HepG2 (cell line): ENCODE results near the gene PDK2. TPM values are rescaled to one million over a fixed set of nuclear protein-coding genes. Genes with fewer than 3 reads are reported as not detected.
A peak's percentile ranks its signal among the peaks of the same experiment; 100 is the strongest.

ENCODE experiments used
- RBFOX2 ChIP-seq: fragments of 200-400 bp; formaldehyde crosslinking; IDR thresholded peaks from 2 replicates; pipeline ENCODE4 v1.6.1; 2017; ENCODE audit warnings: low read depth, mild to moderate bottlenecking, low read length
- RFX5 ChIP-seq: IDR thresholded peaks from 2 replicates; pipeline ENCODE4 v1.6.1; 2011; ENCODE audit warnings: low read depth, low read length, improper control_type of control experiment
- TAF1 ChIP-seq: sonication (generic); formaldehyde crosslinking; IDR thresholded peaks from 2 replicates; pipeline ENCODE4 v1.4.0; 2020; ENCODE audit warnings: missing genetic modification reagents
- TP53 ChIP-seq: sonication (generic); formaldehyde crosslinking; conservative IDR thresholded peaks from 2 replicates; pipeline ENCODE4 v1.4.0; 2020; ENCODE audit warnings: missing genetic modification reagents
- ZC3H13 ChIP-seq: sonication (generic); formaldehyde crosslinking; IDR thresholded peaks from 2 replicates; pipeline ENCODE4 v1.8.1; 2023; ENCODE audit warnings: mild to moderate bottlenecking, missing genetic modification reagents, moderate library complexity
- ZNF446 ChIP-seq: sonication (generic); formaldehyde crosslinking; IDR thresholded peaks from 2 replicates; pipeline ENCODE4 v1.5.0; 2020; ENCODE audit warnings: mild to moderate bottlenecking, missing genetic modification reagents
- polyA plus RNA-seq, 8 experiments: library from polyadenylated mRNA; depleted of rRNA in 3 of 8; stranded (reverse) in 7 of 8; unstranded in 1 of 8; fragments of >200 nt; fragmentation: Illumina TruSeq in 4 of 8; extraction: Trizol in 4 of 8; gene quantifications; 2 replicates each; pipeline versions ENCODE4 v1.2.1 to v1.2.3, GENCODE V29; 2011 to 2016; ENCODE audit warnings: low read depth in 4 of 8, missing spikeins in 1 of 8, mixed read lengths in 1 of 8; ENCODE audit not compliant: insufficient read depth in 1 of 8
- total RNA-seq, 5 experiments: library from RNA; depleted of rRNA; stranded (reverse); fragments of >200 nt; fragmentation: Illumina TruSeq; extraction: Trizol; gene quantifications; 2 replicates each; pipeline ENCODE4 v1.2.3, GENCODE V29; 2016; ENCODE audit warnings: low read depth in 1 of 5
- TF ChIP-seq, protein P1 (sequence below): sonication (generic); formaldehyde crosslinking; IDR thresholded peaks from one replicate; pipeline ENCODE4 v1.5.1; 2020; ENCODE audit warnings: mild to moderate bottlenecking, missing genetic modification reagents; ENCODE audit errors: not compliant biosample characterization
- TF ChIP-seq, protein P2 (sequence below): sonication (generic); formaldehyde crosslinking; conservative IDR thresholded peaks from 2 replicates; pipeline ENCODE4 v1.8.0; 2022; ENCODE audit warnings: mild to moderate bottlenecking, moderate library complexity, missing genetic modification reagents
- TF ChIP-seq, protein P3 (sequence below): sonication (generic); formaldehyde crosslinking; IDR thresholded peaks from 2 replicates; pipeline ENCODE4 v1.5.0; 2020; ENCODE audit warnings: missing genetic modification reagents, mild to moderate bottlenecking, borderline replicate concordance
- TF ChIP-seq, protein P4 (sequence below): sonication (generic); formaldehyde crosslinking; IDR thresholded peaks from 2 replicates; pipeline ENCODE4 v1.9.0; 2021; ENCODE audit warnings: mild to moderate bottlenecking, missing genetic modification reagents

Gene PDK2
- total and polyA plus RNA-seq, 2 of the 13 experiments (the other 11 are each of a cell fraction or from before 2014, with no cell fraction given) = 18.5 to 59.7 TPM

DNA sequence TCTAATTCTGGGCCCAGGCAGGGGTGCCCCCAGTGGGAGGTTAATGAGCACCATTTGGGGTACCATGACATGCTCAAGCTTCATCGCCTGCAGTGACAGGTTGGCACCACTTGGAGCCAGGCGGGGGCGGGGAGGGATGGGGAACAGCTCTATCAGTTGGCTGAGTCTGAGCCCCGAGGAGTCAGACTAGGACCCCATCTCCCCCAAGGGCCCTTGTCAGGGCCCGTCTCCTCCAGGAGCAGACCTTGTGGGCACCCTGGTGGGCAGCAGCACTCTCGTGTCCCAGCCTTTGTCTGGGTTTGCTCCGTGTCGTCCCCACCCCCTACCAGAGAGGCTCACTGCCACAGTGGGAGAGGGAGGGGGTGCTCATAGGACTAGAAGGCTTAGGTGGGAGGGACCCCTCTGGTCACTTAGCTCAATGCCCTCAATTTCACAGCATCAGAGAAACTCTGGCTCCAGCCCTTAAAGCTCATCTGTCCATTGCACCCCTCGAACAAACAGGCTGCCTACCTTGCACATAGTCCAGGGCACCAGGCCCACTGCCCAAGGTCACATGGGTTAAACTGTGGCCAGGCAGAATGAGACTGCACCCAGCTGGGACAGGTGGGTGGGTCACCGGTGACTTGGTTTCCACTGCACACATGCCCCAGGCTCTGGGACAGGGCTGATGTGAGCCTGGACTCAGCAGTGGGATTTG, 51.2 kb downstream of the PDK2 start (continued):
- TF ChIP-seq, protein P1, sequence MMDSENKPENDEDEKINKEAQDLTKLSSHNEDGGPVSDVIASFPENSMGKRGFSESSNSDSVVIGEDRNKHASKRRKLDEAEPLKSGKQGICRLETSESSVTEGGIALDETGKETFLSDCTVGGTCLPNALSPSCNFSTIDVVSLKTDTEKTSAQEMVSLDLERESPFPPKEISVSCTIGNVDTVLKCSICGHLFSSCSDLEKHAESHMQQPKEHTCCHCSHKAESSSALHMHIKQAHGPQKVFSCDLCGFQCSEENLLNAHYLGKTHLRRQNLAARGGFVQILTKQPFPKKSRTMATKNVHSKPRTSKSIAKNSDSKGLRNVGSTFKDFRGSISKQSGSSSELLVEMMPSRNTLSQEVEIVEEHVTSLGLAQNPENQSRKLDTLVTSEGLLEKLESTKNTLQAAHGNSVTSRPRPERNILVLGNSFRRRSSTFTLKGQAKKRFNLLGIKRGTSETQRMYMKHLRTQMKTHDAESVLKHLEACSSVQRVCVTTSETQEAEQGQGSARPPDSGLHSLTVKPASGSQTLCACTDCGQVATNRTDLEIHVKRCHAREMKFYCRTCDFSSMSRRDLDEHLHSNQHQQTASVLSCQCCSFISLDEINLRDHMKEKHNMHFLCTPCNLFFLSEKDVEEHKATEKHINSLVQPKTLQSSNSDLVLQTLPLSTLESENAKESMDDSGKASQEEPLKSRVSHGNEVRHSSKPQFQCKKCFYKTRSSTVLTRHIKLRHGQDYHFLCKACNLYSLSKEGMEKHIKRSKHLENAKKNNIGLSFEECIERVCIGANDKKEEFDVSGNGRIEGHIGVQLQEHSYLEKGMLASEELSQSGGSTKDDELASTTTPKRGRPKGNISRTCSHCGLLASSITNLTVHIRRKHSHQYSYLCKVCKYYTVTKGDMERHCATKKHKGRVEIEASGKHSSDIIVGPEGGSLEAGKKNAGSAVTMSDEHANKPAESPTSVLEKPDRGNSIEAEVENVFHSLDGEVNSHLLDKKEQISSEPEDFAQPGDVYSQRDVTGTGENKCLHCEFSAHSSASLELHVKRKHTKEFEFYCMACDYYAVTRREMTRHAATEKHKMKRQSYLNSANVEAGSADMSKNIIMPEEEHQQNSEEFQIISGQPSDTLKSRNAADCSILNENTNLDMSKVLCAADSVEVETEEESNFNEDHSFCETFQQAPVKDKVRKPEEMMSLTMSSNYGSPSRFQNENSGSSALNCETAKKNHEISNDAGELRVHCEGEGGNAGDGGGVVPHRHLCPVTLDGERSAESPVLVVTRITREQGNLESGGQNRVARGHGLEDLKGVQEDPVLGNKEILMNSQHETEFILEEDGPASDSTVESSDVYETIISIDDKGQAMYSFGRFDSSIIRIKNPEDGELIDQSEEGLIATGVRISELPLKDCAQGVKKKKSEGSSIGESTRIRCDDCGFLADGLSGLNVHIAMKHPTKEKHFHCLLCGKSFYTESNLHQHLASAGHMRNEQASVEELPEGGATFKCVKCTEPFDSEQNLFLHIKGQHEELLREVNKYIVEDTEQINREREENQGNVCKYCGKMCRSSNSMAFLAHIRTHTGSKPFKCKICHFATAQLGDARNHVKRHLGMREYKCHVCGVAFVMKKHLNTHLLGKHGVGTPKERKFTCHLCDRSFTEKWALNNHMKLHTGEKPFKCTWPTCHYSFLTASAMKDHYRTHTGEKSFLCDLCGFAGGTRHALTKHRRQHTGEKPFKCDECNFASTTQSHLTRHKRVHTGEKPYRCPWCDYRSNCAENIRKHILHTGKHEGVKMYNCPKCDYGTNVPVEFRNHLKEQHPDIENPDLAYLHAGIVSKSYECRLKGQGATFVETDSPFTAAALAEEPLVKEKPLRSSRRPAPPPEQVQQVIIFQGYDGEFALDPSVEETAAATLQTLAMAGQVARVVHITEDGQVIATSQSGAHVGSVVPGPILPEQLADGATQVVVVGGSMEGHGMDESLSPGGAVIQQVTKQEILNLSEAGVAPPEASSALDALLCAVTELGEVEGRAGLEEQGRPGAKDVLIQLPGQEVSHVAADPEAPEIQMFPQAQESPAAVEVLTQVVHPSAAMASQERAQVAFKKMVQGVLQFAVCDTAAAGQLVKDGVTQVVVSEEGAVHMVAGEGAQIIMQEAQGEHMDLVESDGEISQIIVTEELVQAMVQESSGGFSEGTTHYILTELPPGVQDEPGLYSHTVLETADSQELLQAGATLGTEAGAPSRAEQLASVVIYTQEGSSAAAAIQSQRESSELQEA (CRISPR knock-in tag) = no peak
- TF ChIP-seq TAF1 (no peak), TP53 (CRISPR knock-in tag) (no peak), RBFOX2 (no peak), ZNF446 (CRISPR knock-in tag) (0 out of 2 replicates have a peak, but pooled peaks have one; percentile 27), ZC3H13 (CRISPR knock-in tag) (no peak), RFX5 (no peak)
- TF ChIP-seq, protein P2, sequence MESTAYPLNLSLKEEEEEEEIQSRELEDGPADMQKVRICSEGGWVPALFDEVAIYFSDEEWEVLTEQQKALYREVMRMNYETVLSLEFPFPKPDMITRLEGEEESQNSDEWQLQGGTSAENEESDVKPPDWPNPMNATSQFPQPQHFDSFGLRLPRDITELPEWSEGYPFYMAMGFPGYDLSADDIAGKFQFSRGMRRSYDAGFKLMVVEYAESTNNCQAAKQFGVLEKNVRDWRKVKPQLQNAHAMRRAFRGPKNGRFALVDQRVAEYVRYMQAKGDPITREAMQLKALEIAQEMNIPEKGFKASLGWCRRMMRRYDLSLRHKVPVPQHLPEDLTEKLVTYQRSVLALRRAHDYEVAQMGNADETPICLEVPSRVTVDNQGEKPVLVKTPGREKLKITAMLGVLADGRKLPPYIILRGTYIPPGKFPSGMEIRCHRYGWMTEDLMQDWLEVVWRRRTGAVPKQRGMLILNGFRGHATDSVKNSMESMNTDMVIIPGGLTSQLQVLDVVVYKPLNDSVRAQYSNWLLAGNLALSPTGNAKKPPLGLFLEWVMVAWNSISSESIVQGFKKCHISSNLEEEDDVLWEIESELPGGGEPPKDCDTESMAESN (CRISPR knock-in tag) = no peak
- TF ChIP-seq, protein P3, sequence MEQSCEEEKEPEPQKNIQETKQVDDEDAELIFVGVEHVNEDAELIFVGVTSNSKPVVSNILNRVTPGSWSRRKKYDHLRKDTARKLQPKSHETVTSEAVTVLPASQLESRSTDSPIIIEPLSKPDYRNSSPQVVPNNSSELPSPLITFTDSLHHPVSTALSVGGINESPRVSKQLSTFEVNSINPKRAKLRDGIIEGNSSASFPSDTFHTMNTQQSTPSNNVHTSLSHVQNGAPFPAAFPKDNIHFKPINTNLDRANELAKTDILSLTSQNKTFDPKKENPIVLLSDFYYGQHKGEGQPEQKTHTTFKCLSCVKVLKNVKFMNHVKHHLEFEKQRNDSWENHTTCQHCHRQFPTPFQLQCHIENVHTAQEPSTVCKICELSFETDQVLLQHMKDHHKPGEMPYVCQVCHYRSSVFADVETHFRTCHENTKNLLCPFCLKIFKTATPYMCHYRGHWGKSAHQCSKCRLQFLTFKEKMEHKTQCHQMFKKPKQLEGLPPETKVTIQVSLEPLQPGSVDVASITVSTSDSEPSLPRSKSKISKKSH = 0 out of 2 replicates have a peak, but pooled peaks have one; percentile 32
- TF ChIP-seq, protein P4, sequence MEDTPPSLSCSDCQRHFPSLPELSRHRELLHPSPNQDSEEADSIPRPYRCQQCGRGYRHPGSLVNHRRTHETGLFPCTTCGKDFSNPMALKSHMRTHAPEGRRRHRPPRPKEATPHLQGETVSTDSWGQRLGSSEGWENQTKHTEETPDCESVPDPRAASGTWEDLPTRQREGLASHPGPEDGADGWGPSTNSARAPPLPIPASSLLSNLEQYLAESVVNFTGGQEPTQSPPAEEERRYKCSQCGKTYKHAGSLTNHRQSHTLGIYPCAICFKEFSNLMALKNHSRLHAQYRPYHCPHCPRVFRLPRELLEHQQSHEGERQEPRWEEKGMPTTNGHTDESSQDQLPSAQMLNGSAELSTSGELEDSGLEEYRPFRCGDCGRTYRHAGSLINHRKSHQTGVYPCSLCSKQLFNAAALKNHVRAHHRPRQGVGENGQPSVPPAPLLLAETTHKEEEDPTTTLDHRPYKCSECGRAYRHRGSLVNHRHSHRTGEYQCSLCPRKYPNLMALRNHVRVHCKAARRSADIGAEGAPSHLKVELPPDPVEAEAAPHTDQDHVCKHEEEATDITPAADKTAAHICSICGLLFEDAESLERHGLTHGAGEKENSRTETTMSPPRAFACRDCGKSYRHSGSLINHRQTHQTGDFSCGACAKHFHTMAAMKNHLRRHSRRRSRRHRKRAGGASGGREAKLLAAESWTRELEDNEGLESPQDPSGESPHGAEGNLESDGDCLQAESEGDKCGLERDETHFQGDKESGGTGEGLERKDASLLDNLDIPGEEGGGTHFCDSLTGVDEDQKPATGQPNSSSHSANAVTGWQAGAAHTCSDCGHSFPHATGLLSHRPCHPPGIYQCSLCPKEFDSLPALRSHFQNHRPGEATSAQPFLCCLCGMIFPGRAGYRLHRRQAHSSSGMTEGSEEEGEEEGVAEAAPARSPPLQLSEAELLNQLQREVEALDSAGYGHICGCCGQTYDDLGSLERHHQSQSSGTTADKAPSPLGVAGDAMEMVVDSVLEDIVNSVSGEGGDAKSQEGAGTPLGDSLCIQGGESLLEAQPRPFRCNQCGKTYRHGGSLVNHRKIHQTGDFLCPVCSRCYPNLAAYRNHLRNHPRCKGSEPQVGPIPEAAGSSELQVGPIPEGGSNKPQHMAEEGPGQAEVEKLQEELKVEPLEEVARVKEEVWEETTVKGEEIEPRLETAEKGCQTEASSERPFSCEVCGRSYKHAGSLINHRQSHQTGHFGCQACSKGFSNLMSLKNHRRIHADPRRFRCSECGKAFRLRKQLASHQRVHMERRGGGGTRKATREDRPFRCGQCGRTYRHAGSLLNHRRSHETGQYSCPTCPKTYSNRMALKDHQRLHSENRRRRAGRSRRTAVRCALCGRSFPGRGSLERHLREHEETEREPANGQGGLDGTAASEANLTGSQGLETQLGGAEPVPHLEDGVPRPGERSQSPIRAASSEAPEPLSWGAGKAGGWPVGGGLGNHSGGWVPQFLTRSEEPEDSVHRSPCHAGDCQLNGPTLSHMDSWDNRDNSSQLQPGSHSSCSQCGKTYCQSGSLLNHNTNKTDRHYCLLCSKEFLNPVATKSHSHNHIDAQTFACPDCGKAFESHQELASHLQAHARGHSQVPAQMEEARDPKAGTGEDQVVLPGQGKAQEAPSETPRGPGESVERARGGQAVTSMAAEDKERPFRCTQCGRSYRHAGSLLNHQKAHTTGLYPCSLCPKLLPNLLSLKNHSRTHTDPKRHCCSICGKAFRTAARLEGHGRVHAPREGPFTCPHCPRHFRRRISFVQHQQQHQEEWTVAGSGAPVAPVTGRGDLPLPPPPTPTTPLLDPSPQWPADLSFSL (CRISPR knock-in tag) = 0 out of 2 replicates have a peak, but pooled peaks have one; percentile 43
